SJSA1 (cell line): ENCODE results near the gene C2CD4B. TPM values are rescaled to one million over a fixed set of nuclear protein-coding genes. Genes with fewer than 3 reads are reported as not detected.

Source experiments
- DNase-seq, 2 experiments: peaks; one replicate each; pipeline ENCODE4 v3.0.0-alpha.2; 2015 to 2020; ENCODE audit warnings: low spot score in 2 of 2, low read depth in 1 of 2
- H3K27ac ChIP-seq: fragments of 250-450 bp; sonication (Bioruptor Pico); 2 replicates; pipeline ENCODE4 v1.5.1; 2020; ENCODE audit warnings: mild to moderate bottlenecking, moderate library complexity
- H3K27me3 ChIP-seq: fragments of 250-450 bp; sonication (Bioruptor Pico); replicated peaks from 2 replicates; pipeline ENCODE4 v1.5.1; 2020; ENCODE audit warnings: mild to moderate bottlenecking, moderate library complexity
- H3K36me3 ChIP-seq: fragments of 250-450 bp; sonication (Bioruptor Pico); 2 replicates; pipeline ENCODE4 v1.5.1; 2020; ENCODE audit warnings: mild to moderate bottlenecking
- H3K4me1 ChIP-seq: fragments of 250-450 bp; sonication (Bioruptor Pico); replicated peaks from 2 replicates; pipeline ENCODE4 v1.6.1; 2021; ENCODE audit warnings: mild to moderate bottlenecking
- H3K4me3 ChIP-seq: fragments of 250-450 bp; sonication (Bioruptor Pico); 2 replicates; pipeline ENCODE4 v1.5.1; 2020; ENCODE audit warnings: mild to moderate bottlenecking
- H3K9me3 ChIP-seq: fragments of 250-450 bp; sonication (Bioruptor Pico); replicated peaks from 2 replicates; pipeline ENCODE4 v1.5.1; 2020; ENCODE audit warnings: mild to moderate bottlenecking
- total RNA-seq: library from RNA; depleted of rRNA; stranded (reverse); fragments of >200 nt; shearing (Covaris generic); gene quantifications from 2 replicates; pipeline ENCODE4 v1.2.3, GENCODE V29; 2014; rRNA removed

C2CD4B gene, protein sequence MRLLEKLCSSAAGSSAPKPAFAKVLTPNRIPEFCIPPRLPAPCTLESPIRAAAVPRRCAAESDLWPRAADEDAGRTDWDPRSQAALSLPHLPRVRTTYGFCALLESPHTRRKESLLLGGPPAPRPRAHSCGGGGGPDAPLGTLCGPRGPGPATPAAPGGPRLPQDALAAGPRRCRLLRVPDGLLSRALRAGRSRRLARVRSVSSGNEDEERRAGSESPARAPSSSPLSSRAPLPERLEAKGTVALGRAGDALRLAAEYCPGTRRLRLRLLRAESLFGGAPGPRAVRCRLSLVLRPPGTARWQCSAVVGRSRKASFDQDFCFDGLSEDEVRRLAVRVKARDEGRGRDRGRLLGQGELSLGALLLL
- not detected in 2 replicates for total RNA-seq

- no peak for DNase-seq
- Histone ChIP-seq H3K27ac (no peak within 1 kb of the TSS), H3K4me3 (no peak within 1 kb of the TSS), H3K4me1 (peaks cover 5% of the 10 kb centered on the region), H3K27me3 (peaks cover 75% of the 10 kb centered on the region), H3K36me3 (no peaks in the 10 kb centered on the region), H3K9me3 (no peaks in the 10 kb centered on the region; the same call in 1 of the 2 replicates)
Measured at GRCh38 chr15:62165104-62165792, at the start of gene C2CD4B. C2CD4B (minus strand) TSS chr15:62165285; CDS start chr15:62164984, 301 bp downstream.

GRCh38 chr15:62212741-62213140 is 47.7 kb upstream of the C2CD4B start:
- H3K27ac ChIP-seq, result no peak overlapping the region
- H3K27me3 ChIP-seq, result no peaks in the 10 kb centered on the region
- DNase-seq, result no peak
- no peak overlapping the region for H3K4me3 ChIP-seq
- no peaks in the 10 kb centered on the region for H3K36me3 ChIP-seq
- no peaks in the 10 kb centered on the region for H3K4me1 ChIP-seq
- H3K9me3 ChIP-seq, result 0 out of 2 replicates have a peak, but pooled peaks cover 5% of the 10 kb centered on the region

GRCh38 chr15:62211348-62211747 is 46.3 kb upstream of the C2CD4B start:
- no peak overlapping the region for H3K27ac ChIP-seq
- 0 out of 2 replicates have a peak, but pooled peaks cover 2% of the 10 kb centered on the region for H3K9me3 ChIP-seq
- H3K27me3 ChIP-seq, result no peaks in the 10 kb centered on the region
- DNase-seq, result no peak
- no peaks in the 10 kb centered on the region for H3K4me1 ChIP-seq
- no peaks in the 10 kb centered on the region for H3K36me3 ChIP-seq
- no peak overlapping the region for H3K4me3 ChIP-seq

- Histone ChIP-seq H3K4me3 (no peak overlapping the region), H3K27ac (no peak overlapping the region), H3K4me1 (no peaks in the 10 kb centered on the region), H3K36me3 (no peaks in the 10 kb centered on the region), H3K27me3 (no peaks in the 10 kb centered on the region), H3K9me3 (0 out of 2 replicates have a peak, but pooled peaks cover 2% of the 10 kb centered on the region)
- no peak for DNase-seq
Measured at GRCh38 chr15:62209821-62210220, 44.7 kb upstream of the C2CD4B start.

DNA sequence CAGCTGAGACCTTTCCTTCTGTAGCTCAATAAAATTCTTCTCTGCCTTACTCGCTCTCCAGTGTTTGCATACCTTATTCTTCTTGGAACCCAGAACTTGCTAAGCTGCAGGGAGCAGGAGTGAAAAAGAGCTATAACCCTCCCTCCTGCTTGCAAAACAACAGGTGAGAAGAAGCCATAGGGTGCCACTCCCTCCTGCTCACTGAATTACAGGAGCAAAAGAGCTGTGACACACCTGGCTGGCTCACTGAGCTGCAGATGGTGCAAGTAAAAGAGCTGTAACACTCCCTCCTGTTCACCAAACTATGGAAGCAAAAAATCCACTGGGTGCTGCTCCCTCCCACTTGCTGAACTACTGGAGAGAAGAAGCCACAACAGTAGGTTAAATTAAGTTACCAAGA is 44.2 kb upstream of the C2CD4B start:
- no peaks in the 10 kb centered on the region for H3K36me3 ChIP-seq
- H3K27ac ChIP-seq, result no peak overlapping the region
- no peaks in the 10 kb centered on the region for H3K4me1 ChIP-seq
- 0 out of 2 replicates have a peak, but pooled peaks cover 2% of the 10 kb centered on the region for H3K9me3 ChIP-seq
- no peak overlapping the region for H3K4me3 ChIP-seq
- no peaks in the 10 kb centered on the region for H3K27me3 ChIP-seq
- DNase-seq, result no peak

- Histone ChIP-seq H3K27me3 (no peaks in the 10 kb centered on the region), H3K27ac (no peak overlapping the region), H3K36me3 (no peaks in the 10 kb centered on the region), H3K4me1 (no peaks in the 10 kb centered on the region), H3K9me3 (0 out of 2 replicates have a peak, but pooled peaks cover 2% of the 10 kb centered on the region), H3K4me3 (no peak overlapping the region)
- no peak for DNase-seq
Measured at GRCh38 chr15:62208884-62209283, 43.8 kb upstream of the C2CD4B start.

GRCh38 chr15:62208367-62208766 is 43.3 kb upstream of the C2CD4B start:
- Histone ChIP-seq H3K4me1 (no peaks in the 10 kb centered on the region), H3K9me3 (0 out of 2 replicates have a peak, but pooled peaks cover 2% of the 10 kb centered on the region), H3K36me3 (no peaks in the 10 kb centered on the region), H3K4me3 (no peak overlapping the region), H3K27me3 (no peaks in the 10 kb centered on the region), H3K27ac (no peak overlapping the region)
- DNase-seq, result no peak

DNA sequence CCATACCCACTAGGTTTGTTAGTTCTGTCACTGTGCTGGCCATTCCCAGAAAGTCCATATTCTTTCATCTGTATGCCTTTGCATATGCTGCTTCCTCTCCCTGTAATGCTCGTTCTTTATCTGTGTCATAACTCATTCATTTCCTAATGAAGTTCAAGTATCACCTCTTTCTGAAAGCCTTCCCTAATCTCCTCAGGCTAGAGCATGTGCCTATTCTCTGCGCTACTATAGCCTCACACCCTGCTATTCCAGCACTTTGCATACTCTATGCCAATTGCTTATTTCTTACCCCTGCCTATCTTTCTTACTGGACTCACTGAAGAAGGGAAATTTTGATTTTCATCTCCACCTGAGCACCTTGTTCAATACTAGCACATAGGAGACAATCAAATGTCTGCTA is 25.6 kb upstream of the C2CD4B start:
- Histone ChIP-seq H3K36me3 (no peaks in the 10 kb centered on the region), H3K4me3 (no peak overlapping the region), H3K27ac (no peak overlapping the region), H3K27me3 (peaks cover 12% of the 10 kb centered on the region), H3K4me1 (no peaks in the 10 kb centered on the region), H3K9me3 (no peaks in the 10 kb centered on the region)
- no peak for DNase-seq

GRCh38 chr15:62190274-62190673 is 25.2 kb upstream of the C2CD4B start:
- Histone ChIP-seq H3K27me3 (peaks cover 15% of the 10 kb centered on the region), H3K9me3 (no peaks in the 10 kb centered on the region), H3K36me3 (no peaks in the 10 kb centered on the region), H3K4me1 (no peaks in the 10 kb centered on the region), H3K27ac (no peak overlapping the region), H3K4me3 (no peak overlapping the region)
- no peak for DNase-seq

- H3K9me3 ChIP-seq, result no peaks in the 10 kb centered on the region
- H3K4me1 ChIP-seq, result no peaks in the 10 kb centered on the region
- no peak overlapping the region for H3K4me3 ChIP-seq
- no peak for DNase-seq
- no peaks in the 10 kb centered on the region for H3K36me3 ChIP-seq
- no peak overlapping the region for H3K27ac ChIP-seq
- peaks cover 17% of the 10 kb centered on the region for H3K27me3 ChIP-seq
Measured at GRCh38 chr15:62188744-62189143, 23.7 kb upstream of the C2CD4B start.

GRCh38 chr15:62187910-62188309 is 22.8 kb upstream of the C2CD4B start:
- no peak overlapping the region for H3K27ac ChIP-seq
- H3K9me3 ChIP-seq, result no peaks in the 10 kb centered on the region
- H3K4me1 ChIP-seq, result no peaks in the 10 kb centered on the region
- H3K36me3 ChIP-seq, result no peaks in the 10 kb centered on the region
- DNase-seq, result no peak
- H3K4me3 ChIP-seq, result no peak overlapping the region
- H3K27me3 ChIP-seq, result peaks cover 15% of the 10 kb centered on the region

DNA sequence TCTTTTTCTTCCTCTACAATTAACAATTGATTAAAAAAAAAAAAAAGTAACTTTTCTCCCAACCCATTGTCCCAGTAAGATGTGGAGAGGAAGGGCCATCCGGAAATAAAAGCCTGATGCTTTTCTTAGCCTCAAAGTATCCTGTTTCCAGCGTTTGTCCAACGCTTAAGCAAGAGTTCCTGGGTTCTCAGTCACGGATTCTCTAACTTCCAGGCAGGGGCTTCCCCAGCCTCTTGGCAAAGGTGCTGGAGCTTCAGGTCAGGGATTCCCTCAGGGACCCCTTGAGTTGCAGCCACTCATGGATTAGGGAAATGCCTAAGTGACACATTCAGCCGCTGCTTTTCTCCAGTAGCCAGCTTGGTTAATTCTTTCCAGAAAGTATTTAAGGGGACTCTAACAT is 22.3 kb upstream of the C2CD4B start:
- Histone ChIP-seq H3K36me3 (no peaks in the 10 kb centered on the region), H3K4me1 (no peaks in the 10 kb centered on the region)
- DNase-seq, result no peak

GRCh38 chr15:62186578-62186977 is 21.5 kb upstream of the C2CD4B start:
- Histone ChIP-seq H3K4me1 (no peaks in the 10 kb centered on the region), H3K27ac (no peak overlapping the region), H3K27me3 (peaks cover 10% of the 10 kb centered on the region; the same call in 1 of the 2 replicates), H3K9me3 (no peaks in the 10 kb centered on the region), H3K36me3 (no peaks in the 10 kb centered on the region), H3K4me3 (no peak overlapping the region)
- no peak for DNase-seq

More for the DNA sequence above, 22.3 kb upstream of the C2CD4B start:
- Histone ChIP-seq H3K27ac (no peak overlapping the region), H3K4me3 (no peak overlapping the region), H3K27me3 (peaks cover 10% of the 10 kb centered on the region), H3K9me3 (no peaks in the 10 kb centered on the region)

DNA sequence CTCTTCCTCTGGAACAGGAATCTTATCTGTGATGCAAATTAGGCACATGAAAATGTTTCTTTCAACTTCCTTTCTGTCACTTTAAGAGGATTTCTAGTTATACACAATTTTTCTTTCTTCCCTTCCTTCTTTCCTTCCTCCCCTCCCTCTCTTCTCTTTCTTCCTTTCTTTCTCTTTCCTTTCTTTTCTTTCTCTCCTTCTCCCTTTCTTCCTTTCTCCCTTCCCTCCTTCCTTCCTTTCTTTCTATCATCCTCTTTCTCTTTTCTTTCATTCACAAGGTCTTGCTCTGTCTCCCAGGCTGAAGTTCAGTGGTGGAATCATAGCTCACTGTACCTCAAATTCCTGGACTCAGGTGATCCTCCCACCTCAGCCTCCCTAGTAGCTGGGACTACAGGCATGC is 18.0 kb upstream of the C2CD4B start:
- Histone ChIP-seq H3K4me3 (no peak overlapping the region), H3K36me3 (no peaks in the 10 kb centered on the region), H3K27ac (no peak overlapping the region), H3K27me3 (peaks cover 12% of the 10 kb centered on the region), H3K4me1 (no peaks in the 10 kb centered on the region), H3K9me3 (no peaks in the 10 kb centered on the region)
- DNase-seq, result no peak
